Testis (tissue), 3 donors: ENCODE measurements around the gene MB21D2. TPM values are rescaled to one million over a fixed set of nuclear protein-coding genes. Genes with fewer than 3 reads are reported as not detected.

ENCODE experiments used
- DNase-seq: peaks from one replicate; pipeline ENCODE4 v3.0.0-alpha.2; 2019
- H3K27ac ChIP-seq, 2 donors: fragments of 200-600 bp; sonication (generic); one replicate each; pipeline ENCODE4 v1.5.1; 2019
- H3K27me3 ChIP-seq: fragments of 200-600 bp; sonication (generic); one replicate; pipeline ENCODE4 v1.5.1; 2019
- H3K36me3 ChIP-seq: fragments of 200-600 bp; sonication (generic); one replicate; pipeline ENCODE4 v1.5.1; 2017; ENCODE audit warnings: low read depth; ENCODE audit errors: missing control alignments
- H3K4me1 ChIP-seq: fragments of 200-600 bp; sonication (generic); one replicate; pipeline ENCODE4 v1.5.1; 2019
- H3K4me3 ChIP-seq, 2 donors: fragments of 200-600 bp; sonication (generic); one replicate each; pipeline ENCODE4 v1.5.1; 2017 to 2019
- H3K9me3 ChIP-seq: fragments of 200-600 bp; sonication (generic); one replicate; pipeline ENCODE4 v1.5.1; 2017
- POLR2A ChIP-seq: fragments of 450-650 bp; IDR thresholded peaks from one replicate; pipeline ENCODE4 v1.6.1; 2017; ENCODE audit warnings: antibody characterized with exemption, mild to moderate bottlenecking, moderate library complexity
- WGBS, 2 donors: methylation state at CpG; one replicate each; pipeline ENCODE4 v1.1.5; 2018; 5-methylcytosine and 5-hydroxymethylcytosine counted together
- intact Hi-C: fragments of 100-400 bp; cut with DNase I; formaldehyde crosslinking; loops from one replicate; pipeline ENCODE4 v1.15.1; 2023; ENCODE audit warnings: low total_unique reads
- polyA plus RNA-seq: library from polyadenylated mRNA; stranded (reverse); fragments of 350-450 nt; fragmentation: Illumina TruSeq; extraction: RNeasy Lipid Tissue Mini Kit (QIAGEN cat#74804); gene quantifications from one replicate; pipeline ENCODE4 v1.2.3, GENCODE V29; 2014; ENCODE audit warnings: low read depth, low replicate concordance; ENCODE audit not compliant: insufficient read depth
- total RNA-seq, 2 donors: library from RNA; depleted of rRNA; stranded (reverse); fragments of >200 nt; gene quantifications; one replicate each; pipeline ENCODE4 v1.2.3, GENCODE V29; 2016
- TF ChIP-seq, protein P1 (sequence below), 3 experiments: fragments of 450-650 bp in 2 of 3; fragments of 200-600 bp in 1 of 3; sonication (generic) in 1 of 3; IDR thresholded peaks; one replicate each; pipeline ENCODE4 v1.5.1; 2016 to 2019; ENCODE audit warnings: antibody characterized with exemption in 3 of 3, mild to moderate bottlenecking in 2 of 3, moderate library complexity in 1 of 3

Gene MB21D2
- total and polyA plus RNA-seq, 3 donors from 2014 or later, result 13.4 to 29.2 (median 23.9) TPM

DNA sequence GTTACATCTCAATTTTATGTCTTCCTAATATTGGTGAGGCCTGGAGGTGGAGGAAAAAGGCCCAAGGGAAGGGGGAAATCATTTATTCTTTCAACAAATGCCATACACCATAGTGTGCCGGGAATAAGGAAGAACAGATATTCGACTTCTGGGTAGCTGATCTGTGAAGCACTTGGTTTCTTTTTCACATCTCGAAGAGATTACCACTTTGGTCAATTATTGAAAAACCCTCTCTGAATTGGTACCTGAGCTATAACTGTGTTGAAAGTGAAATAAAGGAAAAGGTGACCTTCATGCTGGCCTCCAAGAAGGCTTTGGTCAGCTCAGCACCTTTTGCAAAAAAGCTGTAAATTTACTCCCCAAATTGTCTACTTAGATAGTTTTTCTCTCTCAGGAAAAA is 14.2 kb upstream of the MB21D2 start:
- Histone ChIP-seq H3K4me1 (no peaks in the 10 kb centered on the region), H3K27me3 (no peaks in the 10 kb centered on the region), H3K36me3 (no peaks in the 10 kb centered on the region), H3K4me3 (no peak overlapping the region), H3K9me3 (no peaks in the 10 kb centered on the region), H3K27ac (no peak overlapping the region)
- 89% methylated on average over 3 of the region's 3 CpGs for WGBS, 2 donors
- intact Hi-C loops, result no loop called here
- no peak for DNase-seq
- TF ChIP-seq POLR2A, result no peak
- TF ChIP-seq, protein P1, sequence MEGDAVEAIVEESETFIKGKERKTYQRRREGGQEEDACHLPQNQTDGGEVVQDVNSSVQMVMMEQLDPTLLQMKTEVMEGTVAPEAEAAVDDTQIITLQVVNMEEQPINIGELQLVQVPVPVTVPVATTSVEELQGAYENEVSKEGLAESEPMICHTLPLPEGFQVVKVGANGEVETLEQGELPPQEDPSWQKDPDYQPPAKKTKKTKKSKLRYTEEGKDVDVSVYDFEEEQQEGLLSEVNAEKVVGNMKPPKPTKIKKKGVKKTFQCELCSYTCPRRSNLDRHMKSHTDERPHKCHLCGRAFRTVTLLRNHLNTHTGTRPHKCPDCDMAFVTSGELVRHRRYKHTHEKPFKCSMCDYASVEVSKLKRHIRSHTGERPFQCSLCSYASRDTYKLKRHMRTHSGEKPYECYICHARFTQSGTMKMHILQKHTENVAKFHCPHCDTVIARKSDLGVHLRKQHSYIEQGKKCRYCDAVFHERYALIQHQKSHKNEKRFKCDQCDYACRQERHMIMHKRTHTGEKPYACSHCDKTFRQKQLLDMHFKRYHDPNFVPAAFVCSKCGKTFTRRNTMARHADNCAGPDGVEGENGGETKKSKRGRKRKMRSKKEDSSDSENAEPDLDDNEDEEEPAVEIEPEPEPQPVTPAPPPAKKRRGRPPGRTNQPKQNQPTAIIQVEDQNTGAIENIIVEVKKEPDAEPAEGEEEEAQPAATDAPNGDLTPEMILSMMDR (IDR thresholded peaks at IDR 0.05), result no peak

DNA sequence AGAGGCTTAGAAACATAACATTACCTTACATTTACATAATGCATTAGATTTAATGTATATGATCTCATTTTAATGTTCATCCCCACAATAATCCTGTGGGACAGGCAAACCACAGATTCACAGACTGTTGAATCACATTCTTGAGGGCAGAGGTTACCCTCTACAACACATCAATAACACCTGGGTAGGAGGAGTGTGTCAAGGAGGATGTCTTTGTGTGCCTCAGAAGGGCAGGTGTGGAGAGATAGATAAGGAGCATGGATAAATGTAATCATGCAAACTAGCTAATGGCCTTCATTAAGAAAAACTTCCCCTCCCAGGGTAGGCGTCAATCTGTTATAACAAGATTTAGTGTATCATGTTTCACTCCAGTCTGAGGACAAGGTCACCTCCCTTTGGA is 12.9 kb upstream of the MB21D2 start:
- Histone ChIP-seq H3K36me3 (no peaks in the 10 kb centered on the region), H3K4me3 (no peak overlapping the region), H3K27ac (no peak overlapping the region), H3K4me1 (no peaks in the 10 kb centered on the region), H3K9me3 (no peaks in the 10 kb centered on the region), H3K27me3 (no peaks in the 10 kb centered on the region)
- TF ChIP-seq, protein P1 (IDR thresholded peaks at IDR 0.05), result no peak
- TF ChIP-seq POLR2A, result no peak
- WGBS, 2 donors, result 40 to 75% methylated on average over 1 of the region's 1 CpG
- intact Hi-C loops, result no loop called here
- DNase-seq, result no peak

DNA sequence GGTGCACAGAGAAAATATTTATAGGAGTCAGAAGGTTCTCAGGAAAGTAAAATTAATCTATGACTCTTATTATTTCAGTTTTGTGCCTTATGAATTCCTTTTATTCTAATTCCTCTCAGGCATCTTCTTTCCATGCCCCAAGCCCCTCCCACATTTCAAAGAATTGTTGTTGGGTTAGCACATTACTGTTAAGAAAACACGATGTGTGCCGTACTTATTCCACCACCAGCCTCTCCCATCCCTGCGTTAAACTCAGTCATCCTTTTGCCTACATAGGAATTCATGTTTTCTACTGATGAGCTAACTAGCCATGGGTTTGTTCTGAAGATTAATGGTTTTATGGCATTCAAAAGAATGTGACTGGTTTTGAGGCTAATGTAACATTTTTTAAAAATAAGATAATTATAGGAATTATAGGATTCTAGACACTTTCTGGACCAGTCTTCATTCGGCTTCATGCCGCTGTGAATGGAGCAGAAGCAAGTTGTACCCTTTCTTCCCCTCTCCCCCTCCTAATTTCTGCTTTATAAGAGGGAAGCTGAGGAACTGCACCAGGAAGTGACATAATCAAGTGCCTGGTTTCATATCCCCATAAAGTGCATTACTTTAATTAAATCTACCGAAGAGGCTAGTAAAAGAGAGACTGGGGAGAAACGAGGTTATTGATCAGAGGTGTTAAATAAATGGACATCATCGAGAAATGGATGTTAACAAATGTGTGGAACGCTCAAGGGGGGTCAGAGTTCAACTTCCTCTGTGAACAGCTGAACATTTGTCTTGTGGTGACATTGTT is 12.3 kb upstream of the MB21D2 start:
- Histone ChIP-seq H3K4me1 (no peaks in the 10 kb centered on the region), H3K27ac (no peak overlapping the region), H3K36me3 (no peaks in the 10 kb centered on the region), H3K4me3 (no peak overlapping the region), H3K27me3 (no peaks in the 10 kb centered on the region), H3K9me3 (no peaks in the 10 kb centered on the region)
- intact Hi-C loops, result no loop called here
- WGBS, 2 donors, result 75 to 78% methylated on average over 9 of the region's 9 CpGs
- DNase-seq, result no peak
- TF ChIP-seq POLR2A, result no peak
- TF ChIP-seq, protein P1 (IDR thresholded peaks at IDR 0.05), result no peak

DNA sequence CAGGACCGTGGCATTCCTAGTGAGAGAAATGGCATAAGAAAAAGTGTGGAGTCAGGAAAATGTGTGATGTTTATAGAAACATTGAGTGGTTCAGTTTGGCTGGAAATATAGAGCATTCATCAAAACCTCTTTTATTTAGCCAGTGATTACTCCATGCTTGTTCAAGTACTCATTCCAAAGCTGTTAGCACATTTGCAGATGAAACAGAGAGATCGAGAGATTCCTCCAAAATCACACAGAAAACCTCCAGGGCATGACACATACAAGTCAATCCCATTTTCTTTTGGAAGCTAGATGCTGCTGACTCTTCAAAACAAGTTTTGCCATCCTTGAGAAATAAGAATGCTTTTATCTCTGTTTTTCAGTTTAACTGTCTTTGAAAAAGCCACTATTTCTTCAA is 11.5 kb upstream of the MB21D2 start:
- Histone ChIP-seq H3K4me1 (no peaks in the 10 kb centered on the region), H3K27ac (no peak overlapping the region), H3K4me3 (no peak overlapping the region), H3K27me3 (no peaks in the 10 kb centered on the region), H3K36me3 (no peaks in the 10 kb centered on the region), H3K9me3 (no peaks in the 10 kb centered on the region)
- intact Hi-C loops, result no loop called here
- DNase-seq, result no peak
- 83 to 86% methylated on average over 2 of the region's 2 CpGs for WGBS, 2 donors
- TF ChIP-seq POLR2A, result no peak
- TF ChIP-seq, protein P1 (IDR thresholded peaks at IDR 0.05), result no peak

DNA sequence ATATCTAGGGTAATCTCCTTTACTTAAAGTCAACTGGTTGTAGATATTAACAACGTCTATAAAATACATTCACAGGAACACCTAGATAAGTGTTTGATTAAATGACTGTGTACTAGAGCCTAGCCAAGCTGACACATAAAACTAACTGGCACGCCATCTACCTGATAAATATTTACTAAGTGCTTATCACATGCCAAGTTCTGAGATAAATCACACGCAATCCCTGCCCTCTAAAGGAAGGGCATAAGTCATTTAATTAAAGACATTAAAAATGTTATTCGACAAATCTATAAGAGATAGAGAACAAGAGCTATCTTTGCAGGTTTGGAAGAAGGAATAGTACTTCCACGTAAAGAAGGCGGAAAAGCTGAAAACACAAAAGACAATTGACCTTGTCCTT is 11.1 kb upstream of the MB21D2 start:
- Histone ChIP-seq H3K27ac (no peak overlapping the region), H3K36me3 (no peaks in the 10 kb centered on the region), H3K4me1 (no peaks in the 10 kb centered on the region), H3K9me3 (no peaks in the 10 kb centered on the region), H3K27me3 (no peaks in the 10 kb centered on the region), H3K4me3 (no peak overlapping the region)
- intact Hi-C loops, result no loop called here
- TF ChIP-seq, protein P1 (IDR thresholded peaks at IDR 0.05), result no peak
- no peak for TF ChIP-seq POLR2A
- WGBS, 2 donors, result 82% methylated on average over 5 to 6 of the region's 6 CpGs
- no peak for DNase-seq
